GM18873 (cell line): ENCODE results near the gene HOXC11.
A peak's percentile ranks its signal among the peaks of the same experiment; 100 is the strongest.

Experiments used
- ATAC-seq: cut with Tn5 transposase; IDR thresholded peaks from one replicate; pipeline ENCODE4 v1.9.1; 2021; ENCODE audit warnings: mild to moderate bottlenecking, moderate library complexity, moderate number of reproducible peaks; ENCODE audit not compliant: unreplicated experiment, low FRiP score

The HOXC11 gene

DNA sequence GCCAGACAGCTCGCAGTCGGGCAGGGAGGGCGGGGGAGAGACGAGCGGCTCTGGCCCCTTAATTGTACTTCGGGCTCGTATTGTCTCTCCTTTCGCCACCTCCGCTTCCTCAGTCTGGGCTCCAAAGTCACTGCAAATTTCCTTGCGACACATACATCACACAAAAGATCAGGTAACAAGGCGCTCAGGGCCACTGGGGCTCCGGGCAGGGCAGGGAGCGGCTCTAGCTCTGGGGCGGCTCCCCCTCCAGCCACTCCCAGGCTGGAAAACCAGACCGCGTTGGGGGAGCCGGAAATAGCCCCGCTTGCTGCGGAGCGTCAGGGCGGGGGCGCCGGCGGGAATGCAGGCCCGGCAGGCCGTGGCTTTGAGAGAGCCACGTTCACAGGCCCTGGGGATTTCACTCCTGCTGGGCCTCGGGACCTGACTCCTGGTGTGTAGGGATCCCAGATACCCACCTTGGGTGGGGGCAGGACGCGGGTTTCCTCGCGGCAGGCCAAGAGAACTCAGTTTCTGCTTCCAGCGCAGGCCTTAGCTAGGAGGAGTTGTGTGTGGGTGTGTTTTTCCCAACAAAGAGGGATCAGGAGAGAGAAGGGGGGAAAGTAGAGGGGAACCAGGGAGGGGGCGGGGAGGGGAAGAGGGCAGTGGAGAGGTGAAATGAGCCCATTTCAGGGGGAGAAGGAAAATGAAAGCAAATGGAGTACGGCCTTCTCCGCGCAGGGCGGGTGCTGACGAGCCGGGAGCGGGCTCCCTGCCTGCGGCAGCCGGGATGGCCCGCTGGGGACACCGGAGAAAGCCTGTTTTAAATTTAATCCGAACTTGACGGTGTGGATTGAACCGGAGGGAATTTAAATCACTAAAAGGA is 22.7 kb downstream of the HOXC11 start:
- ATAC-seq, result no peak

DNA sequence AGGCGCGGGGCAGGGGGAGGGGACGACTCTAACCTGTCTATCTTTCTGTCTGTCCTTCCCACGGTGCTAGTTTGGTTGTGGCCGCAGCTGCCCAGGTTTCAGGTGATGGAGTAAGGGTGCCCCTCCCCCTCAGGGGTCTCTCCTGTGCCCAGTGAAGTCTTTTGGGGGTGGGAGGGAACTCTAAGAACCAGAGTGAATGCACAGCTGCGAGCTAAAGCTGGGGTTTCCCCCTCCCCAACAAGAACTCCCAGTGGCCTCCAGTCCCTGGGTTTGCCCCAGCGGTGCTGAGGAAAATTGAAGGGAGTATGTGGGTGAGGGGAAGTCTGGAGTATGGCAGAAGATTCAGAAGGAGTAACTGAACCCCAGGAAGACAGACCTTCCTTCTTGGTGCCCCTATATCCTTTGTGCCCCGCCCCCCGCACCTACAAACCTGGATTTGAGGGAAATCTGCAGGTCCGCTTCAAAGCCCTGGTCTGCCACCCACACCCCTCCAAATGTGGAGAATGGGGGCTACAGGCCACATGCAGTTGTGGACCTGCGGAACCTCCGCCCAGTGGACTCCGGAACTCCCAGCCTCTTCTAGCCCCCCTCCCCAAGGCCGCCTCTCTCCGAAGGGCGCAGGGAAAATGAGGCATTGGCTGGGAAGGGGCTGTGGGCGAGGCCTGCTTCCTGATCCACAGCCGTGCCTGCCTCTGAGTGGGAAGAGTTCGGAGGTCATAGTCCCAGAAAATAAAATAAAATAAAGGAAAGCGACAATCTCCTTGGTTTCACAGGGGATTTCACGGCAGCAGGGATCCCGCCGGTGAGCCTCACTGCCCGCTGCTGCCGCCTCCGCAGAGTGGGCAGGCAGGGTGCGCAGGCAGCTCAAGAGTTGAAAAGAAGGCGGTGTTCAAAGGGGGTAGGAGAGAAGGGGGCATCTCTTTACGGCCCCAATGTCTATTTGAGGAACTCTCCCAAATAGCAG is 23.6 kb downstream of the HOXC11 start:
- no peak for ATAC-seq

DNA sequence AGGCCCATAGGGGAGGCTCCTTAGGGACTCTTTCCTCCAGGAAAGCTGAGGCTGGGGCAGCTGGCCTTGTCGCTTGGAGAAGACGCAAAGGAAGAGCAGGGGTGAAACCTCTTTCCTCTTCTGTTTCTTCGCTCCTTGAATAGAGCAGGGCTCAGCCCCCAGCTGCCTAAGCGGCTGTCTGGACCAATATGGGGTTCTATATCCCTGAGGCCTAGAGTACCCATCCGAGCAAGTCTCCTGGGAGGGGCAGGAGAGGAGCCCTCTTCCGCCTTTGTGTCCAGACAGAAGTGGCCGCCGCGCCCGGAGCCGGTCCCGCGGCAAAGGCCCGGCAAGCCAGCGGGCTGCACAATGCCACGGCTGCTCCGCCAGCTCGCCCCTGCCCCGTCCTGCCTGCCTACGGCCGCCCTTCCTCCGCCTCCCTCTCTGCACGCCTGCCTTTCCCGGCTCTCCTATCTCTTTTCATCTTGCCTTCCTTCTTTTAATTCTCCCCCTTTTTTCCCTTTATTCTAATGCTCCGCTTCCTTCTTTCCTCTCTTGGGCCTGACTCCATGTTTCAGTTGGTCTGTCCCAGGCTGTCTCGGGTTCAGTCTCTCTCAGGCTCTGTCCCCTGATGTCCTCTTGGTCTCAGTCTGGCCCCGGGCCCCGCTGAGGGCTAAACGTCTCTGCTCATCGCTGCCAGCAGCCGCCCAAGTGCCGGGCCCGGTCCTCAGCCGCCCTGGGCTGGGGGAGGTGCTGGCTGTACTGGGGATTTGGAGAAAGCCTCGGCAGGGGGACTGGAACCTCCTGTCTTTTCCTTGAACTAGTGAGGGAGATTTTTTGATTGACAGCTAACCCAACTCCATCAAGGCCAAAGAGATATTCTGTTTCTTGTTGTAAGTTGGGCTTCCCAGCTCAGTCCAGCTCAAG is 24.5 kb downstream of the HOXC11 start:
- ATAC-seq, result no peak

DNA sequence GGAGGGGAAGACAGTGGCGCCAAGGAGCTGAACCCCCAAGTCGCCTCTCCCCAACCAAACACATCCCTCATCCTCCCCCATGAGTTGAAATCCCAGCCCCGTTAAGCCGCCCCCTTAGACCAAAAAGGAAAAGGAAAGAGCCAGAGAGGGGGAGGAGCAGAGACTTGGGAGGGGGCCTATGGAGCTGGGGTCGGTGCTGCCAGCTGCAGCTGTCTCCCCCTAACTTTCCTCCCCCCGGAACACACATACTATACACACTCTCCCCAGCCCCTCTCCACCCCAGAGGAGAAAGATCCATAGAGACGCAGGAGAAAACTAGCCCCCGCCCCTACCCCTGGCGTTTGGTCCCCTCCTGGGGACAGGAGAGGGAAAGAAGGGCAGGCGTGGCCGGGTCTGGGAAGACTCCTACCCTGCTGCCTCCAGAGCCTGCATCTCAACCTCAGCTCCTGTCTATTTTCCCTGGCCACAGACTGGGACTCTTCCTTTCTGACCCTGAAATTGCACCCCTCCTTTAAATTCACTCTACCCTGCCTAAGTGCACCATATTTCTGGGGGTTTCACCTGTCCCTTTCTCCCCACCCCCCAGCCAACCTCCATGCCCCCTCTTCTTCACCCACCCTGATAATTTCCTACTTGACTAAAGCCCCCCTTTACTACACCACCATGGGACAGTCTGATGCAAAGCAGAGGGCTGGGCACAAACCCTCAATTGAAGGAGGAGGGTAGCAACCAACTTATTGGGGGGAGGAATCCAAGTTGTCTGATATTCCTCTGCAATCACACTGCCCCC is 25.4 kb downstream of the HOXC11 start:
- ATAC-seq, result no peak

DNA sequence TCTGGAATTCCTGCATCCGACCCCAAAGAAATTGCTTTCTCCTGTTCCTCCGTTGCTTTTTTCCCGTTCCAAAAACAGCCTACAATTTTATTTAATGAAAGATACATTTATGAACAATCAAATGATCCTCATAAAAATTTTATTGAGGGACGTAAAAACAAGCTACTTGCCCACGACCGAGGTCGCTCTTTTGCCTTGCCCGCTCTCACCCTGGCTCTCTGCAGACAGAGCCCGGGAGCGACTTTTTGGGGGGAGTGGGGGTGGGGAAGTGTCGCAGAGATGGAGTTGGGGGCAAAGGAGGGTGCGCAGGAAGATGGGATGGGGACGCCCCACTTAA is 25.9 kb downstream of the HOXC11 start:
- no peak for ATAC-seq

DNA sequence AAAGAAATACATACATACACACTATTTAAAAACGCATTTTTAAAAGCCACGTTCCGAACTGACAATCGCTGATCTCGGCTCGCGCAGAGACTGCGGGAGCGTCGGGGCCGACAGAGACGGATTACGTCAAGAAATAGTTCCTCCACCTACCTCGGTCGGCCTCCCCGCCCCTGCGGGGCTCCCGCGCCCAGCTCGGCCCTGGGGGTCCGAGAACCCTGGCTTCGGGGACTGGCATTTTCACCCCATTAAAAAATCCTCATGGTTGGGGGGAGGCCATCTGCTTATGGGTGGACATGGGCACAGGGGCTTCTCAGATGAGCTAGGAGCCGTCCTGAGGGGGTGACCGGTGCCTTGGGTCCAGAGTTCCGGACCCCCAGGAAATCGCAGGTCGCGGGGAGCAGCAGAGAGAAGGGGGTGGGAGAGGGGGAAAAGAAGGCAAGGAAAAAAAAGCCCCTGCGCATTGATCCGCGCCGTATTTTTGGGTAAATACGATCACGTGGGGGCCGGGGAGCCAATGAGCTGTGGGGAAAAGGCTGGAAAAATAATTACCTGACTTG is 26.7 kb downstream of the HOXC11 start:
- no peak for ATAC-seq

DNA sequence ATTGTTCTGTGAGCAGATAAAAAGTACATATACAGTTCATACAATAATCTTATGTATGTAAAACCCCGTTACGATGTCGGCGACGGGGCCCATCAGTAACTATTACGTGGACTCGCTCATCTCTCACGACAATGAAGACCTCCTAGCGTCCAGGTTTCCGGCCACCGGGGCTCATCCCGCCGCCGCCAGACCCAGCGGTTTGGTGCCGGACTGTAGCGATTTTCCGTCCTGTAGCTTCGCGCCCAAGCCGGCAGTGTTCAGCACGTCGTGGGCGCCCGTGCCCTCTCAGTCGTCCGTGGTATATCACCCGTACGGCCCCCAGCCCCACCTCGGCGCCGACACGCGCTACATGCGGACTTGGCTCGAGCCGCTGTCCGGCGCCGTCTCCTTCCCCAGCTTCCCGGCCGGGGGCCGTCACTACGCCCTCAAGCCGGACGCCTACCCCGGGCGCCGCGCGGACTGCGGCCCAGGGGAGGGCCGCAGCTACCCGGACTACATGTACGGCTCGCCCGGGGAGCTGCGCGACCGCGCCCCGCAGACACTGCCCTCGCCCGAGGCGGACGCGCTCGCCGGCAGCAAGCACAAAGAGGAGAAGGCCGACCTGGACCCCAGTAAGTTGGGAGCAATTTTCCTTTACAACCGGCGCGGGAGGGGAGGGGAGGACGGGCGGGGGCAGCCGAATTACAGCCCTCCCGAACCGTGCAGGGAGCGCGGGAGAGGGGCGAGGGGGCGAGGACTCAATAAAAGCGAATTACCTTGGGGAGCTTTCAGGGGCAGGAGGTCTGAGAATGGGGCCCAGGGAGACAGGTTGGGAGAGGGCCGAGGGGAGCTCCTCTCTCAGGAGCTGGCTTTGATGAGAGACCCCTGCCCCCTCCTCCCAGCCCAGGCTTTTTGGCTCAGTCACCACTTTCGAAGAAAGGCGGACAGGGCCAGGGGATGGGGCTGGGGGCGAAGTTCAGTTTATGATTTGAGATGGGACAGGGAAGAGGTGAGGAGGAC is 27.5 kb downstream of the HOXC11 start, which contains the start of gene HOXC9:
HOXC9 (plus strand) TSS at position 46 of the 999 bp plus-strand sequence; CDS start at position 74, 28 bp downstream.
- ATAC-seq, result no peak

DNA sequence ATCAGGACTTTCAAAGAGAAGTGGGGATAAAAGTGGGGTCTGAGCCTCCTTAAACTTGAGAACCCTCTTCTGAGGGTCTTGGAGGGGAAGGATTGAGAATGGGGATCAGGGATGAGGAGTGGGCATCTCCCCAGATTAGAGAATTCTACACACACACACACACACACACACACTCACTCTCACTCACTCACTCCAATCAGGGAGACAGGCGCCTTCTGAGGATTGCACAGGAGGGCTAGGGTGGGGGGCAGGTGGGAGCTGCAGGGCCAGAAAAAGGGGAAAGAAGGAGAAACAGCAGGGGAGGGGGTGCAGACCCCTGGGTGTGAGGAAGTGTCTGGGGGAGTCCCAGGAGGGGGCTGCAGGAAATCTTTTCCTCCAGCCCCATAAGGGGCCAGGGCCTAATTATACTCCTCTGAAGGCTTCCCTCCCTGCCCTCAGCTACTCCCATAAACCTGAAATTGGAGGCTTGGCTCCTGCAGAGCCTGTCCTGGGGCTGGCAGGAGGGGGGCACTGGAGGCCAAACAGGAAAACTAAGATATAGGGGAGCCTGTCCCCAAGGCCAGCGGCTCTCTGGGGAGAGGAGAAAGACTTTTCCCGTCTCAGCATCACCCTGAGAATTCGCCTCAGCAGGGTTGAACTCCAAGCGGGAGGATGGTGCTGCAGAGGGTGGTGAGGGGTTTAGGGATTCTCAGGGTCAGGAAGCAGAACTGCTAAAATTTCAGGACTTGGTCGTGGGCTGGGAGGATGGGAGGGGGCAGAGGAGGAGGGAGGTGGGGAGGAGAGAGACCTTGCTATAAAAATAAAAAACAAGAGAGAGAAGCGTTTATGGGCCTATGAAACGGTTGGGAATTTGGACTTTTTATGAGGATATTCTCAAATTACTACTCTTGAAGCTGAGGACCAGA is 28.6 kb downstream of the HOXC11 start:
- ATAC-seq, result no peak

DNA sequence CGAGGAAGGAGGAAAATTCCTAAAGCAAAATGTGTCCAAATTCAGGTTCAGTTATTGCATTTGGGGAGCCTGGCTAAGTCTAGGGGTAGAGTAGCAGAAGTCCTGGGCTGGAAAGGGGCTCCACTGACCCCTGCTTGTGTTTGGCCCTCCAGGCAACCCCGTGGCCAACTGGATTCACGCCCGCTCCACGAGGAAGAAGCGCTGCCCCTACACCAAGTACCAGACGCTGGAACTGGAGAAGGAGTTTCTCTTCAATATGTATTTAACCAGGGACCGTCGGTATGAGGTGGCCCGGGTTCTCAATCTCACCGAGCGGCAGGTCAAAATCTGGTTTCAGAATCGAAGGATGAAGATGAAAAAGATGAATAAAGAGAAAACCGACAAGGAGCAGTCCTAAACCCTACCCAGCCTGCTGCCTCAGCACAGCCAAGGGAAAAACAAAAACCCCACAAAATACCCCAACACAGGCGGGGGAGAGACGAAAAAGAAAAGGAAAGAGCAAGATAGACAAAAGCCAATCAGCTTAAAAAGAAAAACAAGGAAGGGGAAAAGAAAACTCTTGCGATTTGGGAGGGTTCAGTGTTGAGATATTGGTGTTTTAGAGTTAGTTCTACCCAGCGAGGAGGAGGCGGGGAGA is 29.5 kb downstream of the HOXC11 start:
- ATAC-seq, result no peak

DNA sequence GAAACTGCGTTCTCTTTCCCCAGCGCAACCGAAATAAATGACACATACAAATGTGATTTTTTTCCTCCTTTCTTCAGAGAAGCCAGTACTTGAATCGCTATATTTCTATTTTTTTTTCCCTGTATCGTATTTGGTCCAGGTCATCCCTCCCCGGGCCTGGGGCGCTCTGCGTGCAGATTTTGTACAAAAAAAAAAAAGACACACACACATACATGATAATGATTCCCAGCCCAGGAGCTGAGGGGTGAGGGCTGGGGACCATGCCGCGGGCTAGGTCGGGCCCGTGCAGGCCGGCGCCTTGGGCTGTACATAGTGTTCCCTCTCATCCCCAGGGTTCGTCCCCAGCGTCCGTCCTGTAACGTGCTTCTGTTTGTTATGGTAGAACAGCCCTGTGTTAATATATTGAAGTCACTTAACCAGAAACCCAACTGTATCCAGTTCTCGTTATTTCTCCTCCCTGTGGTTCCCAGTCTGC is 30.0 kb downstream of the HOXC11 start:
- no peak for ATAC-seq

DNA sequence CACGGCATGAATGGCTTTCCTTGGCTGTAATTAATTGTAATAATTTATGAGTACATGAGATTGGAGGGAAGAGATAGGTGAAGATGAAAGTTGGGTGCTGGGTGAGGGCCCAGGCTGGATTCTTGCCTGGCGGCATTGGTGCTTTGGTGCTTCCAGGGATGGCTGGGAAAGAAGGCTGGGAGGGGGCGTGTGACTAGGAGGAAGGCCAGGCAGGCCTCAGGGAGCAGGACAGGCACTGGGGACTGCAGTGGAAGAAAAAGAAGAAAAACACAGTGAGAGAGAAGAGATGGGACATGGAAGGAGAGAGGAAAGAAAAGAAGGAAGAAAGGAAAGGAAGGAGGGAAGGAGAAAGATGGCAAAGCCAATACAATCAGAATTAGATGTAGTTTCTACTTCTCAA is 30.7 kb downstream of the HOXC11 start:
- ATAC-seq, result no peak

DNA sequence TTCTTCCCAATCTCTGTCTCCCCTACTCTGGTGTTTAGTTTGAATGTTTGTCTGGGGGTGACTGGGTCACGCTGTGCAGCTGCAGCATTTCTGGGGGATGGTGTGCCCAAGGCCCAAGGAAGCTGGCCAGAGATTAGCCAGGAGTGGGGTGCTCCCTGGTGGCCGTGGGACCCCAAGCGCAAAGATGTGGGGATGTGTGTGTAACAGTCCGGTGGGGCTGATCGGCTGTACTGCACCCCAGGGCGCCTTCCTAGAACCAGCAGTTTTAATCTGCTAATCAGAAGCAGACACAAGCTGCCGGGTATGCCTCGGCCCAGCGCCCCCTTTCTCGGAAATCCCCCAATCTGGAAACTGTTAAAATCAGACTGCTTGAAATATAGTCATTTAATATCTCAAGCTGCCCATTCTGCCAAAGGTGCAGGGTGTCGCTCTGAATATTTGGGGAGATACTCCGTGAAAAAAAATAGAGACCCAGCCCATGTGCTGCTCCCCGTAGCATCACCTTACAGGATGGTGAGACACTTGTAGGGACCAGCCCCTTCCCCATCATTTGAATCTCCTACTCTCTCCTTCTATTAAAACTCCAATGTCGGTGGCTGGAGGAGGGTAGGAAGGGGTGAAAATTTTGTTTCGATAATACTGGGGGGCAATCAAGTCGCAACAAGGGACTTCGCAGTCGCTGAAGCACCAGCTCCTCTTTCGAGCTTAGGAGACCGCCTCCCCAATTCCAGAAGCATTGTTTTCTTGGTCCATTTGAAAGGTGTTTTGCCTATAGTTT is 31.3 kb downstream of the HOXC11 start:
- ATAC-seq, result no peak

DNA sequence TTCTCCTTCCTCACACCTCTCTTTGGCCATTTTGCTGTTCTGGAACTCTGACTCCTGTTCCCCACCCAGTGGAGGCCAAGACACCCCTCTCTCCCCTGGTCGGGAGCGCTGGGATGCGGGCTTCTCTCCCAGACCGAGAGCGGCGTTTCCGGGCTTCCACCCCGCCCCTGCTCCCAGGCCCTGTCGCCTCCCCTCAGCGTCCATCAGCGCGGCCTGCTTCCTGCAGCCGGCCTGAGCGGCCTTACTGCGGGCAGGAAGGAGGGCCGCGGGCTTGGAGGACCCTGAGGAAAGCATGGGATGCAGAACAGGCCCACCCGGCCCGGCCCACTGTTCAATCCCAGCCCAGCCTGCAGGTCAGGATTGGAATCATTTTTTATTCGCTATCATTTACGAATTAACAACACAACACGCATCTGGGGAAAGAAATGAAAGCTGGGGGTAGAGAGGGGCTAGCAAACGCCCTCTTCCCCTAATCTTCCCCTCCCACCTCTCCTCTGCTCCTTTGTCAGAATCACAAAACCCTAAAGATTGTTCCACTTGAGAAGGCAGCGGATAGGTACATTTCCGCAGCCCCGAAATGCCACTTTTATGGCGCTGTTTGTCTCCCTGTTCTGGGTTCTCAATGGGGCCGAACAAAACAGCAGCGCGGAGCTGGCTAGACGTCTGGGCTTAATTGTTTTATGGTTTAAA is 32.1 kb downstream of the HOXC11 start:
- ATAC-seq, result no peak

DNA sequence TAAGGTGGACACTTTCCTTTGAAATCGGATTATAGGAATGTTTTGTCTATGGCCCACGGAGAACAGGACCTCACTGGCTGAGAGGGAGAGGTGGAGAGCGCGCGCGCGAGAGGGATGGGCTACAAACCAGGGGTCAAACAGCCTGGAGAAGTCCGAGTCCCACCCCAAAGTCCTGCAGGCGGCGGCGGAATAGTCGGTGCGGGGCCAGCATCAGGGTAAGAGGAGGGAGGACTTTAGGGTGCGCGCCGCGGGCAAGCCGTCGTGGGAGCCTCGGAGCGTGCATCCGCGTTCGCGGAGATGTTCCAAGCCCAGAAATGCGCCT is 32.6 kb downstream of the HOXC11 start:
- ATAC-seq, result no peak

DNA sequence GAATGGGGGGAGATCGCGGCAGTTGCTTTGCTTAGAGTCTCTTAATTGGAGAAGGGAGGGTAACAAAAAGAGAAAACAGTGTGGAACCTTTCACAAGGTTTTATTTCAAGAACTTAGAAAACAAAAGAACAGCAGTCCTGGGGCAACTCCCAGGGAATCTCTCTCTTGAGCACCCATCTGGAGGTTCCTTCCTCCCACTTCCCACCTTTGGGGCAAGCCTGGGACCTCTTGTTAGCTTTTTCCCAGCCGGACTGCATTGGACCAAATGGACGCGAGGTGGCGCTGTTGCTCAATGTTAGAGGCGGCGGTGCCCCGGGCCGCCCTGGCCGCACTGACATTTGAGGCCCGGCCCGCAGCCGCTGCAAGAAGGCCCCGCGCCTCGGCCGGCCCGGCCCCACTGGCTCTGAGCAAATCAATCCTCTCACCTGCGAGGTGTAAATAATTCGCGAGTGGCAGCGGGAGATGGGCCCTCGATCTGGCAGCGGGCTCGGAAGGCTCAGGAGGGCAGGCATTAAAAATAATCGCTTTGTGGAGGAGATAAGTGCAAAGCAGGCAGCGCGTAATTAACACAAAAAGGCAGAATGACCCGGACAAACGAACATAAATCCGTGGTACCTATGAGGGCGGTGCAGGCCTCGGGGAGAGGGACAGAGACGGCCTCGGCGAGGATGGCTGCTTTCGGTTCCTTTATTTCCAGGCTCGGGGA is 33.1 kb downstream of the HOXC11 start:
- peak; percentile 75 for ATAC-seq
